HCT116 (cell line): Measurements from ENCODE around the gene DNAJC6. TPM values are rescaled to one million over a fixed set of nuclear protein-coding genes. Genes with fewer than 3 reads are reported as not detected.

Experiments used
- ATAC-seq: fragments of 200-7000 bp; cut with Tn5 transposase; 2 replicates; pipeline ENCODE4 v1.9.1; 2020; ENCODE audit warnings: mild to moderate bottlenecking, moderate library complexity
- BruUV-seq: library from RNA; stranded (reverse); fragments of 400-500 nt; replicated peaks from 2 replicates; lab custom pipeline; 2021; lab: Mats Ljungman, UMichigan
- CTCF ChIA-PET: fragments of 300-600 bp; sonication (Branson Sonifier 250); formaldehyde crosslinking; loops from one replicate; lab custom pipeline; 2021; ENCODE audit warnings: antibody characterized with exemption; lab: Charles Lee
- POLR2A ChIA-PET: fragments of 300-600, 350-600 bp; sonication (Branson Sonifier 250); formaldehyde crosslinking; loops from one replicate; lab custom pipeline; 2021; ENCODE audit warnings: antibody characterized with exemption; lab: Charles Lee
- RAD21 ChIA-PET, 2 experiments: fragments of 300-600 bp; sonication (Branson Sonifier 250); formaldehyde crosslinking; loops; one replicate each; lab custom pipeline; 2023; ENCODE audit warnings: low total read pairs in 2 of 2; ENCODE audit not compliant: uncharacterized antibody in 2 of 2, unreplicated experiment in 2 of 2, low non-redundant PET in 1 of 2; lab: Charles Lee
- DNase-seq: peaks from one replicate; pipeline ENCODE4 v3.0.0-alpha.2; 2010; ENCODE audit warnings: low read depth, low spot score
- H2AFZ ChIP-seq: fragments of 200-600 bp; shearing (Covaris generic), sonication (generic); 2 replicates; pipeline ENCODE4 v1.6.1; 2017; ENCODE audit warnings: low read depth, mixed run types, mixed read lengths, antibody characterized with exemption, low read length; ENCODE audit not compliant: poor library complexity, severe bottlenecking
- H3K27ac ChIP-seq: 2 replicates; pipeline ENCODE4 v1.5.1; 2012; ENCODE audit warnings: low read depth, low read length
- H3K27me3 ChIP-seq: fragments of 200-600 bp; sonication (generic); 2 replicates; pipeline ENCODE4 v1.6.1; 2016; ENCODE audit warnings: mixed run types, low read length, mixed read lengths; ENCODE audit not compliant: insufficient read depth
- H3K36me3 ChIP-seq, 2 experiments: fragments of 200-500 bp in 1 of 2; fragments of 200-600 bp in 1 of 2; sonication (Bioruptor generic) in 1 of 2; sonication (generic) in 1 of 2; 2 replicates each; pipeline versions ENCODE4 v1.5.1 to v1.6.1; 2014 to 2016; ENCODE audit warnings: low read length in 2 of 2, inconsistent platforms in 1 of 2, mixed read lengths in 1 of 2, mixed run types in 1 of 2; ENCODE audit not compliant: insufficient read depth in 2 of 2, control insufficient read depth in 1 of 2
- H3K4me1 ChIP-seq, 2 experiments: fragments of 200-600 bp in 1 of 2; sonication (generic) in 1 of 2; 2 replicates each; pipeline versions ENCODE4 v1.5.1 to v1.6.1; 2012 to 2017; ENCODE audit warnings: low read length in 2 of 2, inconsistent platforms in 1 of 2, mild to moderate bottlenecking in 1 of 2, mixed read lengths in 1 of 2, mixed run types in 1 of 2, moderate library complexity in 1 of 2; ENCODE audit not compliant: insufficient read depth in 2 of 2, control insufficient read depth in 1 of 2
- H3K4me2 ChIP-seq: fragments of 200-600 bp; sonication (generic); 2 replicates; pipeline ENCODE4 v1.6.1; 2017; ENCODE audit warnings: mixed run types, low read length, mixed read lengths
- H3K4me3 ChIP-seq, 2 experiments: fragments of 200-600 bp in 1 of 2; sonication (generic) in 1 of 2; replicated peaks in 1 of 2; 2 replicates each; pipeline ENCODE4 v1.5.1; 2011 to 2016; ENCODE audit warnings: low read length in 2 of 2, control low read depth in 1 of 2, low read depth in 1 of 2, mild to moderate bottlenecking in 1 of 2, mixed read lengths in 1 of 2, mixed run types in 1 of 2
- H3K79me2 ChIP-seq: fragments of 200-600 bp; sonication (generic); 2 replicates; pipeline ENCODE4 v1.6.1; 2017; ENCODE audit warnings: mild to moderate bottlenecking, mixed run types, low read length, moderate library complexity, mixed read lengths; ENCODE audit not compliant: insufficient read depth
- H3K9ac ChIP-seq: fragments of 200-600 bp; sonication (generic); 2 replicates; pipeline ENCODE4 v1.6.1; 2016; ENCODE audit warnings: low read length, mixed read lengths
- H3K9me2 ChIP-seq: fragments of 200-600 bp; sonication (generic), shearing (Covaris generic); 2 replicates; pipeline ENCODE4 v1.6.1; 2017; ENCODE audit warnings: mixed run types, mild to moderate bottlenecking, moderate library complexity; ENCODE audit not compliant: insufficient read depth
- H3K9me3 ChIP-seq, 2 experiments: fragments of 200-500 bp in 1 of 2; fragments of 200-600 bp in 1 of 2; sonication (Bioruptor generic) in 1 of 2; sonication (generic) in 1 of 2; 2 replicates each; pipeline ENCODE4 v1.6.1; 2014 to 2017; ENCODE audit warnings: low read length in 2 of 2, mixed read lengths in 2 of 2, inconsistent platforms in 1 of 2, low read depth in 1 of 2, mild to moderate bottlenecking in 1 of 2, mixed run types in 1 of 2, moderate library complexity in 1 of 2; ENCODE audit not compliant: control insufficient read depth in 1 of 2, insufficient read depth in 1 of 2
- H4K20me1 ChIP-seq: fragments of 200-600 bp; sonication (generic), shearing (Covaris generic); 2 replicates; pipeline ENCODE4 v1.6.1; 2017; ENCODE audit warnings: mixed run types, mild to moderate bottlenecking, moderate library complexity; ENCODE audit not compliant: insufficient read depth
- CBX3 ChIP-seq: IDR thresholded peaks from 2 replicates; pipeline ENCODE4 v1.6.1; 2012; ENCODE audit warnings: low read depth
- CTCF ChIP-seq, 3 experiments: fragments of 200-600 bp in 1 of 3; sonication (generic) in 1 of 3; IDR thresholded peaks in 2 of 3; conservative IDR thresholded peaks in 1 of 3; 2 replicates each; pipeline ENCODE4 v1.5.1; 2012 to 2017; ENCODE audit warnings: low read depth in 2 of 3, low read length in 2 of 3, antibody characterized with exemption in 1 of 3, borderline replicate concordance in 1 of 3, control low read depth in 1 of 3, mild to moderate bottlenecking in 1 of 3, mixed read lengths in 1 of 3, mixed run types in 1 of 3, moderate library complexity in 1 of 3; ENCODE audit not compliant: insufficient read depth in 1 of 3
- ELF1 ChIP-seq: IDR thresholded peaks from 2 replicates; pipeline ENCODE4 v1.6.1; 2012; ENCODE audit warnings: low read depth, borderline replicate concordance
- EZH2 ChIP-seq: fragments of 200-600 bp; sonication (generic); IDR thresholded peaks from 2 replicates; pipeline ENCODE4 v1.6.1; 2017; ENCODE audit warnings: antibody characterized with exemption, mixed run types
- FOSL1 ChIP-seq: IDR thresholded peaks from 2 replicates; pipeline ENCODE4 v1.6.1; 2012; ENCODE audit warnings: low read depth
- MAX ChIP-seq: IDR thresholded peaks from 2 replicates; pipeline ENCODE4 v1.6.1; 2012
- POLR2AphosphoS5 ChIP-seq: IDR thresholded peaks from 2 replicates; pipeline ENCODE4 v1.6.1; 2011; ENCODE audit warnings: mild to moderate bottlenecking, low read depth, low read length, moderate library complexity
- SIN3A ChIP-seq: IDR thresholded peaks from 2 replicates; pipeline ENCODE4 v1.6.1; 2012; ENCODE audit warnings: low read depth
- TCF7L2 ChIP-seq: IDR thresholded peaks from 2 replicates; pipeline ENCODE4 v1.7.0; 2011; ENCODE audit warnings: borderline replicate concordance, inconsistent platforms; ENCODE audit not compliant: insufficient read depth, insufficient read length; ENCODE audit errors: extremely low read depth
- YY1 ChIP-seq: IDR thresholded peaks from 2 replicates; pipeline ENCODE4 v1.6.1; 2011; ENCODE audit warnings: low read length, low read depth, moderate library complexity, mild to moderate bottlenecking; ENCODE audit not compliant: insufficient replicate concordance; ENCODE audit errors: extremely low read depth
- ZFX ChIP-seq: fragments of 450-650 bp; IDR thresholded peaks from 2 replicates; pipeline ENCODE4 v1.6.1; 2017
- intact Hi-C: fragments of 100-400 bp; cut with micrococcal nuclease; formaldehyde crosslinking; loops from 2 replicates; pipeline ENCODE4 v1.10.0; 2022
- total RNA-seq: library from RNA; stranded (reverse); gene quantifications from one replicate; pipeline ENCODE4 v1.2.1, GENCODE V29; 2021; ENCODE audit not compliant: unreplicated experiment

The DNAJC6 gene
- total RNA-seq, 1 experiment from 2014 or later: 9.0 TPM

- ATAC-seq: no peak
- Histone ChIP-seq H3K27ac (no peak overlapping the region), H3K9ac (no peak overlapping the region), H3K9me3 (no peaks in the 10 kb centered on the region), H3K4me1 (peaks cover 0 to 19% of the 10 kb centered on the region in 2 experiments; a peak in 3 of 4 replicates), H4K20me1 (no peaks in the 10 kb centered on the region), H2AFZ (no peak overlapping the region), H3K36me3 (no peaks in the 10 kb centered on the region), H3K27me3 (no peaks in the 10 kb centered on the region), H3K4me3 (no peak overlapping the region), H3K9me2 (no peaks in the 10 kb centered on the region), H3K4me2 (no peak overlapping the region), H3K79me2 (no peaks in the 10 kb centered on the region)
- CTCF ChIA-PET: no interaction called here
- DNase-seq: no peak
- BruUV-seq: no TSS peak
- intact Hi-C loops: no loop called here
- TF ChIP-seq MAX (no peak), CBX3 (no peak), ZFX (no peak), SIN3A (no peak), POLR2AphosphoS5 (no peak), TCF7L2 (no peak), ELF1 (no peak), YY1 (no peak), EZH2 (no peak), CTCF (IDR thresholded peaks at IDR 0.05 in 2 of 3, conservative IDR thresholded peaks at IDR 0.05 in 1 of 3; ENCODE audit: borderline replicate concordance in 1 of 3, insufficient read depth in 1 of 3, low read depth in 2 of 3, low read length in 2 of 3) (no peak), FOSL1 (no peak)
- RAD21 ChIA-PET: no interaction called here
- POLR2A ChIA-PET: no interaction called here
Observed at GRCh38 chr1:65259816-65260215, 49.5 kb upstream of the DNAJC6 start.
